GM12874 (cell line): ENCODE measurements around the gene PLEKHM1.
A peak's percentile ranks its signal among the peaks of the same experiment; 100 is the strongest.

Experiments
- CTCF ChIP-seq: IDR thresholded peaks from 2 replicates; pipeline ENCODE4 v1.5.1; 2011; ENCODE audit warnings: low read depth, mild to moderate bottlenecking, control low read depth, low read length, moderate library complexity; ENCODE audit not compliant: insufficient read depth

The PLEKHM1 gene

DNA sequence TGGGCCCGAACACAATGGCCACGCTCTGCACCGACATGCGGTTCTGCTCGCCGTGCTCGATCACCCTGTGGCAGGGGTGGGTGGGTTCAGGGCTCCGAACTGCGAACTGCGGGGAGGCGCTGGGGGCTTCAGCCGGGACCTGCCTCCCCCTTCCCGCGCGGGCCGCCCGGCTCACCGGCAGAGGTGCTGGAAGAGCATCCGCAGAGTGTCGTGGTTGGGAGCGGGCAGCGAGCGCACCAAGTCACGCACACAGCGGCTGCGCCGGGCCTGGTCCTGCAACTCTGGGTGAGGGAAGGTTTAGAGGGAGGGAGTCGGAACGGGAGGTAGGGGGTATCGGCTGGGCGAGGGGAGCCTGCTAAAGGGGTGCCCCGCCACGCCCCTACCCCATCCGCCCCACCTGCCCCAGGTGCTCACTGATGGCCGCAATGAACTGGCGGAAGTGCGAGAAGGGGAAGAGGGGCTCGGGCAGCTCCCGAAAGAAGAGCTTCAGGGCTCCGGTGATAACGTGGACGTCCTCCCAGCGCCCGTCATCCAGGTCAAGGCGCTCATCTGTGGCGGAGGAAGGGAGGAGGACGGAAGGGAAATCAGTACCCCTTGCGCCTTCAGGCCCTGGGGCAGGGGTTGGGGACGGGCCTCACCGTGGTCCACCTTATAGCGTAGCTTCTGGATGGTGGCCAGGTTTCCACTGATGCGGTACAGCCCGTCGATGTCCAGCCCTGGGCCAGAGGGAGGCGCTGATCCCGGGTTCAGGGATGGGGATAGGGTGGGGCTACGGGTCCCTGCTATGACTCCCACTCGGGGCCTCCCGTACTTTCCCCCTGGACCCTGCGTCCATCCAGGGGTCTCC, 94.7 kb downstream of the PLEKHM1 start:
- TF ChIP-seq CTCF: no peak

- peak; percentile 74 for TF ChIP-seq CTCF
These were observed 95.5 kb downstream of the PLEKHM1 start for GRCh38 chr17:45394913-45395568.

DNA sequence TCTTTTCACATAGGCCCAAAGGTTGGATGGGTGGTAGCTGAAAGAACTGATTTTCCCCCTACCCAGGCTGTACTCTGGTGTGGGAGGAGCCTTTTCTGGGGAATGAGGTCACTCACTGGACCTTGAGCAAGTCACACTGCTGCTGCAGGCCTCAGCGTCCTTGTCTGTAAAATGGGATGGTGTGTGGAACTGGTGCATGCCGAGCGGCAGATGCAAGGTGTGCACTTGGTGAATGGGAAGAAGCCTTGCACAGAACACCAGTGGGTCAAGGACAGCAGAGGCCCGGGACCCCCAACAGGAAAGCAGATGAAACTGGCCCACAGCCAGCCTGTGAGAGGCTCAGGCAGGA, 96.0 kb downstream of the PLEKHM1 start:
- TF ChIP-seq CTCF: no peak

DNA sequence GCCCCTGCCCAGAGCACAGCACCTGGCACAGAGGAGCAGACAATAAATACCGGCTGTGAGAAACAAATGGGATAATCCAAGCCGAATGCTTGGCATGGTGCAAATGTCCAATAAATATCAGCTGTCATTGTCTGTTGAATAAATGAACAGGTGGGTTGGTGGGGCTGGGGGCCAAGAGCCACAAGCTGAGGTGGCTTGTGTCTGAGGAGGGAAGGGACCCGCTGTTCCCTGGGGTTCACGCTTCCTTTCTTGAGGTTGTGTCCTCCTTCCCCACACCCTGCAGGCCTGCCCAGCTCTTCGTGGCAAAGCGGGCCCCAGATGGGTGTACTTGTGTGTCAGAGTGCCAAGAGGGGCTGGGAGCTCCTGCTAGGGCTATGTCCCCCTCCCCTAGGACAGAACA, 96.4 kb downstream of the PLEKHM1 start:
- TF ChIP-seq CTCF: no peak

DNA sequence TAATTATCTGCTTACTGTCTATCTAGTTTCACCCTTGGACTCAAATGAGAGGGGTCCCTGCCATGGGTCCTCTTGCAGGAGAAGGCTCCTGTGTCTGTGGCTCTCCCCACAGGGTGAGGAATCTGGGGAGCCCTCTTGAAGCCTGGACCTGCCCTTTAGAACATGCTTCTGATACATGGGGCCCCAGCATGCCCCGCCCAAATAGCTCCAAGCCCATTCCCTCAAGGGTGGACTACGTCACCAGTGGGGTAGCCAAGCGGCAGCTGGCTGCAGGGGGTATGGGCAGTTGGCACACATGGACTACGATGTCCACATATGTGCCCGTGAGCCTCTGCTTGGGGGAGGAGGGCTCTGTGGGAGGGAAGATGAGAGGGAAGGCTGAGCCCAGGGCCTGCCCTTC, 97.1 kb downstream of the PLEKHM1 start:
- no peak for TF ChIP-seq CTCF

- no peak for TF ChIP-seq CTCF
These were observed 98.6 kb downstream of the PLEKHM1 start for GRCh38 chr17:45391918-45392317.

GRCh38 chr17:45391291-45391690, 99.2 kb downstream of the PLEKHM1 start:
- no peak for TF ChIP-seq CTCF
